Fibroblast of lung (primary cell): ENCODE data around the gene LARP6. TPM values are rescaled to one million over a fixed set of nuclear protein-coding genes. Genes with fewer than 3 reads are reported as not detected.

ENCODE experiments used
- DNase-seq, 2 donors: peaks; one replicate each; pipeline versions ENCODE4 v3.0.0 to v3.0.0-alpha.2; 2010; ENCODE audit warnings: low read depth in 2 of 2
- H2AFZ ChIP-seq: 2 replicates; pipeline ENCODE4 v1.5.1; 2012; ENCODE audit warnings: low read length, control low read depth, inconsistent platforms
- H3K27ac ChIP-seq: 2 replicates; pipeline ENCODE4 v1.5.1; 2011; ENCODE audit warnings: low read length, control low read depth; ENCODE audit not compliant: insufficient read depth
- H3K27me3 ChIP-seq: 2 replicates; pipeline ENCODE4 v1.5.1; 2011; ENCODE audit warnings: mild to moderate bottlenecking, low read length; ENCODE audit not compliant: control insufficient read depth, insufficient read depth
- H3K36me3 ChIP-seq: 2 replicates; pipeline ENCODE4 v1.5.1; 2011; ENCODE audit warnings: low read length; ENCODE audit not compliant: control insufficient read depth, insufficient read depth
- H3K4me1 ChIP-seq: 2 replicates; pipeline ENCODE4 v1.5.1; 2011; ENCODE audit warnings: low read length; ENCODE audit not compliant: control insufficient read depth, insufficient read depth; ENCODE audit errors: extremely low read depth
- H3K4me2 ChIP-seq: 2 replicates; pipeline ENCODE4 v1.5.1; 2011; ENCODE audit warnings: low read length, control low read depth; ENCODE audit not compliant: insufficient read depth; ENCODE audit errors: extremely low read depth
- H3K4me3 ChIP-seq, 4 experiments: fragments of 200-600 bp in 1 of 4; sonication (generic) in 1 of 4; replicated peaks in 1 of 4; 2 replicates each; pipeline ENCODE4 v1.5.1; 2011 to 2016; ENCODE audit warnings: low read length in 4 of 4, low read depth in 3 of 4, mild to moderate bottlenecking in 3 of 4, control low read depth in 2 of 4, inconsistent platforms in 1 of 4, mixed read lengths in 1 of 4; ENCODE audit not compliant: insufficient read depth in 1 of 4; ENCODE audit errors: control extremely low read depth in 1 of 4
- H3K79me2 ChIP-seq: 2 replicates; pipeline ENCODE4 v1.5.1; 2012; ENCODE audit warnings: mild to moderate bottlenecking, low read length, inconsistent platforms; ENCODE audit not compliant: control insufficient read depth, insufficient read depth
- H3K9ac ChIP-seq: 2 replicates; pipeline ENCODE4 v1.5.1; 2011; ENCODE audit warnings: mild to moderate bottlenecking, low read length, control low read depth; ENCODE audit not compliant: insufficient read depth
- H3K9me3 ChIP-seq: 2 replicates; pipeline ENCODE4 v1.5.1; 2012; ENCODE audit warnings: low read depth, low read length; ENCODE audit not compliant: control insufficient read depth, insufficient read depth
- H4K20me1 ChIP-seq: 2 replicates; pipeline ENCODE4 v1.5.1; 2011; ENCODE audit warnings: low read length; ENCODE audit not compliant: control insufficient read depth, insufficient read depth; ENCODE audit errors: extremely low read depth
- EZH2 ChIP-seq: IDR thresholded peaks from 2 replicates; pipeline ENCODE4 v1.5.1; 2012; ENCODE audit warnings: low read length, control low read depth, mild to moderate bottlenecking; ENCODE audit errors: missing control alignments
- polyA plus RNA-seq, 2 donors: library from polyadenylated mRNA; depleted of rRNA in 1 of 2; stranded (reverse) in 1 of 2; unstranded in 1 of 2; fragments of >200 nt; gene quantifications; 2 replicates each; pipeline ENCODE4 v1.2.1, GENCODE V29; 2011 to 2012; ENCODE audit warnings: missing spikeins in 1 of 2
- total RNA-seq: library from RNA; depleted of rRNA; stranded (reverse); fragments of >200 nt; gene quantifications from 2 replicates; pipeline ENCODE4 v1.2.1, GENCODE V29; 2014
- TF ChIP-seq, protein P1 (sequence below), 2 donors: IDR thresholded peaks in 1 of 2; conservative IDR thresholded peaks in 1 of 2; 1 replicate in 1 of 2; 2 replicates in 1 of 2; pipeline ENCODE4 v1.5.1; 2011 to 2012; ENCODE audit warnings: low read length in 2 of 2, control low read depth in 1 of 2, inconsistent platforms in 1 of 2, low read depth in 1 of 2, mild to moderate bottlenecking in 1 of 2

The LARP6 gene
- total and polyA plus RNA-seq, 2 donors (not counting 1 experiment from before 2014, with no cell fraction given) = 108 to 160 TPM

DNA sequence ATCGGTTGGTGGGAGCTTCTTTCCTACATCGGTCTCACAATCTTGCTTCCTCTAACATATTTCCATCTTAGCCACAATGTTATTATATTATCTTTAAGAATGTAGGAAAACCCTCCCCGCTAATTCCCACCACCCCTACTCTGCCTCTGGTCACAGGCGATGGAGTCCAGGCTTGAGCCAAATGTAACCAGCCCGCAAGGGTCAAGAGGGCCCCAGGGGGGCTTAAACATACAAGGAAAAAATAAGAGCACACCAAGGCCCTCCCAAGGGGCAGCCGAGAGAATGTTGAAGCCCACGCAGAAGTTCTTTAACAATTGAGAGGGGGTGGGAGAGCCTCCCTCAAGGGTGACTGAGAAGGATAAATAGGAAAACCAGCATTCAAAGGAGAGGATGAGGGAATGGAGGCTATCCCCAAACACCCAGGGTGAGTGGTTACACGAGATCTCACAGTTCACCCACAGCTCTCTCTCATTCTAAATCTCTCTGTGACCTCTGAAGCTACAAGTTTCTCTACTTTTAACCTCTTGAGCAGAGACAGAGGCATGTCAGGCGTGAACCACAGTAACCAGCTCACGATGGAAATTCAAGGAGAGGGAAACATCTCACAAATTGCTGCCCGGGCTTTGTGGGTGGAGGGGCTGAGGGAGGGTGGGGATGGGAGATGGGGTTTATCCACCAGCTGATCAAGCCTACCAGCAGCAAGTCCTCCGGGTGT, 59.2 kb downstream of the LARP6 start:
- Histone ChIP-seq H3K27me3 (no peaks in the 10 kb centered on the region), H3K4me1 (peaks cover 47% of the 10 kb centered on the region), H3K36me3 (no peaks in the 10 kb centered on the region), H2AFZ (no peak overlapping the region), H3K27ac (peak overlapping the region; percentile 98), H3K79me2 (peaks cover 5% of the 10 kb centered on the region), H3K9ac (peak overlapping the region; percentile 57), H3K9me3 (no peaks in the 10 kb centered on the region), H3K4me2 (peak overlapping the region; percentile 66), H4K20me1 (no peaks in the 10 kb centered on the region), H3K4me3 (peak overlapping the region in 3 of 4 experiments; percentile 23 to 40 (median 30))
- peak; percentile 38 to 80 for DNase-seq
- TF ChIP-seq EZH2 = no peak
- TF ChIP-seq, protein P1, sequence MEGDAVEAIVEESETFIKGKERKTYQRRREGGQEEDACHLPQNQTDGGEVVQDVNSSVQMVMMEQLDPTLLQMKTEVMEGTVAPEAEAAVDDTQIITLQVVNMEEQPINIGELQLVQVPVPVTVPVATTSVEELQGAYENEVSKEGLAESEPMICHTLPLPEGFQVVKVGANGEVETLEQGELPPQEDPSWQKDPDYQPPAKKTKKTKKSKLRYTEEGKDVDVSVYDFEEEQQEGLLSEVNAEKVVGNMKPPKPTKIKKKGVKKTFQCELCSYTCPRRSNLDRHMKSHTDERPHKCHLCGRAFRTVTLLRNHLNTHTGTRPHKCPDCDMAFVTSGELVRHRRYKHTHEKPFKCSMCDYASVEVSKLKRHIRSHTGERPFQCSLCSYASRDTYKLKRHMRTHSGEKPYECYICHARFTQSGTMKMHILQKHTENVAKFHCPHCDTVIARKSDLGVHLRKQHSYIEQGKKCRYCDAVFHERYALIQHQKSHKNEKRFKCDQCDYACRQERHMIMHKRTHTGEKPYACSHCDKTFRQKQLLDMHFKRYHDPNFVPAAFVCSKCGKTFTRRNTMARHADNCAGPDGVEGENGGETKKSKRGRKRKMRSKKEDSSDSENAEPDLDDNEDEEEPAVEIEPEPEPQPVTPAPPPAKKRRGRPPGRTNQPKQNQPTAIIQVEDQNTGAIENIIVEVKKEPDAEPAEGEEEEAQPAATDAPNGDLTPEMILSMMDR (conservative IDR thresholded peaks at IDR 0.05 in 1 of 2, IDR thresholded peaks at IDR 0.05 in 1 of 2; ENCODE audit: low read depth in 1 of 2, low read length in 2 of 2) = no peak

DNA sequence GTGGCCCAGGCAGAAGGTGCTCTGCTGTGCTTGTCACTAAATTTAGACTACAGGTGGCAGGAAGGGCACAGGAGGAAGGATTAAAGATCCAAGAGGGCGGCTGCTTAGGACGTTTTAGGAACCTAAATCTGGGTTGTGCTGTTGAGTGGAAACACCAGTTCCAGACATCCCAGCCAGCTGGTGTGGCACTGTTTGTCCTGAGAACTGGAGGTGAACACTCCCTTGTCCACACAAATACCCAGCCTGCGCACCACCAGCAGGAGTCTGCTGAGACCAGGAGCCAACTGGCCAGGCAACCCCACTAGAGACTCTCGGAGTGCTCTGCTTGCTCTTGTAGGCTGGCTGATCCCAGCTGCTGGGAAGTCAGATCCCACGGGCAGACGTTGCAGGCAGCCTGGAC, 60.3 kb downstream of the LARP6 start:
- H3K27me3 ChIP-seq = no peaks in the 10 kb centered on the region
- H2AFZ ChIP-seq = no peak overlapping the region
- no peak overlapping the region for H3K9ac ChIP-seq
- no peaks in the 10 kb centered on the region for H3K36me3 ChIP-seq
- no peaks in the 10 kb centered on the region for H4K20me1 ChIP-seq
- no peak overlapping the region for H3K4me2 ChIP-seq
- no peak overlapping the region for H3K4me3 ChIP-seq
- peaks cover 45% of the 10 kb centered on the region for H3K4me1 ChIP-seq
- peaks cover 5% of the 10 kb centered on the region for H3K79me2 ChIP-seq
- no peak for DNase-seq
- peak overlapping the region; percentile 98 for H3K27ac ChIP-seq
- TF ChIP-seq, protein P1 (conservative IDR thresholded peaks at IDR 0.05 in 1 of 2, IDR thresholded peaks at IDR 0.05 in 1 of 2; ENCODE audit: low read depth in 1 of 2, low read length in 2 of 2) = no peak
- no peak for TF ChIP-seq EZH2
- no peaks in the 10 kb centered on the region for H3K9me3 ChIP-seq

DNA sequence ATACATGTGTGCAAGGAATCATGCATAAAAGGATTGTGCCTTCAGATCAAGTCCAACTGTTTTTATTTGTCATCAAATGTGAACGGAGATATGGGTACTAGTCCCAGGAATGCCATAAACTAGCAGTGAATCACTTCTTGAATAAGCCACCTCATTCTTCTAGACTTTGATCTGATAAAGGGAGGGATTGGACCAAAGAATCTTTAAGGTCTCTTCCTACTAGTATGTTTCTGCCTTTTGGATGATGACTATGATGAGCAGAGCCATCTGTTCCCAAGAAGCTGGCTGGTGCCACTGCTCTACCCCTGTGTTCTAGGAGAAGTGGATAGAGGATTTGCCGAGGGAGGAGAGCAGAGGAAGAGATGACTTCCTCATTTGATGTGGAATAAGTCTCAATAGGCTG, 61.8 kb downstream of the LARP6 start:
- peaks cover 52% of the 10 kb centered on the region for H3K4me1 ChIP-seq

More for the DNA sequence above, 61.8 kb downstream of the LARP6 start:
- no peak for TF ChIP-seq EZH2
- TF ChIP-seq, protein P1 (conservative IDR thresholded peaks at IDR 0.05 in 1 of 2, IDR thresholded peaks at IDR 0.05 in 1 of 2; ENCODE audit: low read depth in 1 of 2, low read length in 2 of 2) = no peak
- H3K9ac ChIP-seq = no peak overlapping the region
- H2AFZ ChIP-seq = no peak overlapping the region
- H3K4me2 ChIP-seq = no peak overlapping the region
- H4K20me1 ChIP-seq = no peaks in the 10 kb centered on the region
- DNase-seq = peak in 1 of 2 donors; percentile 91
- H3K27ac ChIP-seq = peak overlapping the region; percentile 24
- no peaks in the 10 kb centered on the region for H3K9me3 ChIP-seq
- no peaks in the 10 kb centered on the region for H3K36me3 ChIP-seq
- no peak overlapping the region for H3K4me3 ChIP-seq
- peaks cover 5% of the 10 kb centered on the region for H3K79me2 ChIP-seq
- no peaks in the 10 kb centered on the region for H3K27me3 ChIP-seq
